Measurements from ENCODE around the gene PROSER3. TPM values are rescaled to one million over a fixed set of nuclear protein-coding genes. Genes with fewer than 3 reads are reported as not detected.
A peak's percentile ranks its signal among the peaks of the same experiment; 100 is the strongest.

PROSER3 gene
- total and polyA plus RNA-seq, 9 of the 15 experiments (the other 6 are each of a cell fraction or from before 2014, with no cell fraction given): 1.0 to 39.5 (median 5.1) TPM

- in situ Hi-C loops (cut with MboI) (no loop called here), intact Hi-C loops (cut with micrococcal nuclease) (no loop called here)
- DNase-seq (ENCODE audit: extremely low read depth in 1 of 4, low spot score in 3 of 4) (no peak), ATAC-seq (no peak), FAIRE-seq (no peak)
- no TSS peak for BruUV-seq (replicated peaks)
- Histone ChIP-seq H3K4me2 (ENCODE audit: insufficient read depth, low read length) (no peak overlapping the region), H3K9ac (ENCODE audit: insufficient read depth in 1 of 2, low read depth in 2 of 2, low read length in 2 of 2) (peak overlapping the region in 1 of 2 experiments; percentile 48; a peak in 1 of 4 replicates), H3K79me2 (ENCODE audit: control insufficient read depth, insufficient read depth, low read length) (no peaks in the 10 kb centered on the region), H3K27me3 (ENCODE audit: control insufficient read depth in 2 of 2, insufficient read depth in 2 of 2, low read length in 2 of 2) (no peaks in the 10 kb centered on the region; a peak in 1 of 5 replicates), H2AFZ (ENCODE audit: low read depth, low read length) (no peak overlapping the region), H3K9me3 (replicated peaks; ENCODE audit: control insufficient read depth, insufficient read depth, low read depth, low read length) (no peaks in the 10 kb centered on the region), H3K36me3 (ENCODE audit: control insufficient read depth, insufficient read depth, low read length) (no peaks in the 10 kb centered on the region), H3K9me1 (ENCODE audit: control insufficient read depth, insufficient read depth, low read length) (no peaks in the 10 kb centered on the region), H3K27ac (ENCODE audit: extremely low read depth, low read depth, low read length) (no peak overlapping the region), H3K4me1 (replicated peaks in 1 of 2; ENCODE audit: control insufficient read depth in 2 of 2, insufficient read depth in 2 of 2, low read length in 2 of 2) (peaks cover 0 to 54% of the 10 kb centered on the region in 2 experiments; a peak in 3 of 5 replicates), H4K20me1 (replicated peaks; ENCODE audit: control insufficient read depth, insufficient read depth, low read length) (no peaks in the 10 kb centered on the region), H3K4me3 (no peak overlapping the region)
- ChIA-PET POLR2A (interaction anchor here (0.6 kb wide), 1 partner anchor 82 kb away, joined by 4 read pairs; no protein-coding TSS in a partner anchor), CTCF (ENCODE audit: low intra/inter-chr PET ratio) (no interaction called here)
- WGBS (ENCODE audit: insufficient coverage, low coverage, missing lambda C conversion rate): 10% methylated on average over 6 of the region's 8 CpGs
- TF ChIP-seq PHTF2 (CRISPR knock-in tag; IDR thresholded peaks at IDR 0.05) (no peak), FOXK2 (conservative IDR thresholded peaks at IDR 0.05 in 1 of 2, IDR thresholded peaks at IDR 0.05 in 1 of 2; ENCODE audit: low read depth in 2 of 2) (no peak), ILK (tag; IDR thresholded peaks at IDR 0.05; ENCODE audit: borderline replicate concordance, low read depth) (no peak), HNRNPUL1 (IDR thresholded peaks at IDR 0.05; ENCODE audit: low read length) (no peak), HCFC1 (IDR thresholded peaks at IDR 0.05; ENCODE audit: low read depth, low read length) (no peak), MGA (IDR thresholded peaks at IDR 0.05) (no peak), ZEB2 (IDR thresholded peaks at IDR 0.05) (no peak), NRF1 (conservative IDR thresholded peaks at IDR 0.05 in 1 of 2, IDR thresholded peaks at IDR 0.05 in 1 of 2) (no peak), CBX8 (IDR thresholded peaks at IDR 0.05; ENCODE audit: borderline replicate concordance, extremely low read depth, low read depth, low read length, poor library complexity, severe bottlenecking) (no peak)
- TF ChIP-seq, protein P1, sequence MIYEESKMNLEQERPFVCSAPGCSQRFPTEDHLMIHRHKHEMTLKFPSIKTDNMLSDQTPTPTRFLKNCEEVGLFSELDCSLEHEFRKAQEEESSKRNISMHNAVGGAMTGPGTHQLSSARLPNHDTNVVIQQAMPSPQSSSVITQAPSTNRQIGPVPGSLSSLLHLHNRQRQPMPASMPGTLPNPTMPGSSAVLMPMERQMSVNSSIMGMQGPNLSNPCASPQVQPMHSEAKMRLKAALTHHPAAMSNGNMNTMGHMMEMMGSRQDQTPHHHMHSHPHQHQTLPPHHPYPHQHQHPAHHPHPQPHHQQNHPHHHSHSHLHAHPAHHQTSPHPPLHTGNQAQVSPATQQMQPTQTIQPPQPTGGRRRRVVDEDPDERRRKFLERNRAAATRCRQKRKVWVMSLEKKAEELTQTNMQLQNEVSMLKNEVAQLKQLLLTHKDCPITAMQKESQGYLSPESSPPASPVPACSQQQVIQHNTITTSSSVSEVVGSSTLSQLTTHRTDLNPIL (CRISPR knock-in tag; IDR thresholded peaks at IDR 0.05): no peak
These were observed 34.9 kb downstream of the PROSER3 start for GRCh38 chr19:35792888-35793287.

Data from K562 (cell line).